WTC11 (cell line): Measurements from ENCODE around the gene ELANE. TPM values are rescaled to one million over a fixed set of nuclear protein-coding genes. Genes with fewer than 3 reads are reported as not detected.

ENCODE experiments used
- ATF3 ChIP-seq: sonication (generic); formaldehyde crosslinking; conservative IDR thresholded peaks from 2 replicates; pipeline ENCODE4 v1.8.1; 2022; ENCODE audit warnings: mild to moderate bottlenecking, missing genetic modification reagents
- CBFB ChIP-seq: sonication (generic); formaldehyde crosslinking; IDR thresholded peaks from 2 replicates; pipeline ENCODE4 v1.8.1; 2022; ENCODE audit warnings: mild to moderate bottlenecking, low read depth, missing genetic modification reagents
- CREM ChIP-seq: sonication (generic); formaldehyde crosslinking; IDR thresholded peaks from 2 replicates; pipeline ENCODE4 v1.8.1; 2022; ENCODE audit warnings: mild to moderate bottlenecking, missing genetic modification reagents, moderate library complexity
- E2F1 ChIP-seq: sonication (generic); formaldehyde crosslinking; IDR thresholded peaks from 2 replicates; pipeline ENCODE4 v1.8.0; 2022; ENCODE audit warnings: mild to moderate bottlenecking, missing genetic modification reagents
- EMX1 ChIP-seq: fragments of 250-450 bp; sonication (Bioruptor Pico); IDR thresholded peaks from 2 replicates; pipeline ENCODE4 v1.8.0; 2021; ENCODE audit warnings: mild to moderate bottlenecking
- ERG ChIP-seq: fragments of 250-450 bp; sonication (Bioruptor Pico); IDR thresholded peaks from 2 replicates; pipeline ENCODE4 v1.8.0; 2021; ENCODE audit warnings: mild to moderate bottlenecking
- FOXP1 ChIP-seq: sonication (generic); formaldehyde crosslinking; IDR thresholded peaks from 2 replicates; pipeline ENCODE4 v1.8.0; 2022; ENCODE audit warnings: missing genetic modification reagents, mild to moderate bottlenecking, moderate library complexity, borderline replicate concordance
- GTF2I ChIP-seq: fragments of 250-450 bp; sonication (Bioruptor Pico); conservative IDR thresholded peaks from 2 replicates; pipeline ENCODE4 v1.4.0; 2021; ENCODE audit warnings: mild to moderate bottlenecking
- HMGXB4 ChIP-seq: sonication (generic); formaldehyde crosslinking; IDR thresholded peaks from 2 replicates; pipeline ENCODE4 v1.8.1; 2023; ENCODE audit warnings: mild to moderate bottlenecking, moderate library complexity, missing genetic modification reagents
- JUN ChIP-seq: sonication (generic); formaldehyde crosslinking; IDR thresholded peaks from 2 replicates; pipeline ENCODE4 v1.8.0; 2023; ENCODE audit warnings: mild to moderate bottlenecking, missing genetic modification reagents
- KAT7 ChIP-seq: sonication (generic); formaldehyde crosslinking; IDR thresholded peaks from 2 replicates; pipeline ENCODE4 v1.8.1; 2023; ENCODE audit warnings: missing genetic modification reagents, mild to moderate bottlenecking, borderline replicate concordance
- MAX ChIP-seq: sonication (generic); formaldehyde crosslinking; IDR thresholded peaks from 2 replicates; pipeline ENCODE4 v1.8.0; 2022; ENCODE audit warnings: mild to moderate bottlenecking, missing genetic modification reagents
- MLX ChIP-seq: sonication (generic); formaldehyde crosslinking; IDR thresholded peaks from 2 replicates; pipeline ENCODE4 v1.8.1; 2023; ENCODE audit warnings: mild to moderate bottlenecking, missing genetic modification reagents, moderate library complexity
- NFYB ChIP-seq: sonication (generic); formaldehyde crosslinking; conservative IDR thresholded peaks from 2 replicates; pipeline ENCODE4 v1.8.0; 2022; ENCODE audit warnings: low read depth, missing genetic modification reagents
- NR3C1 ChIP-seq: sonication (generic); formaldehyde crosslinking; conservative IDR thresholded peaks from 2 replicates; pipeline ENCODE4 v1.8.1; 2023; ENCODE audit warnings: low read depth, mild to moderate bottlenecking, missing genetic modification reagents
- OVOL2 ChIP-seq: fragments of 250-450 bp; sonication (Bioruptor Pico); IDR thresholded peaks from 2 replicates; pipeline ENCODE4 v1.9.0; 2021; ENCODE audit warnings: mild to moderate bottlenecking, borderline replicate concordance
- STAT6 ChIP-seq: sonication (generic); formaldehyde crosslinking; conservative IDR thresholded peaks from 2 replicates; pipeline ENCODE4 v1.8.1; 2023; ENCODE audit warnings: mild to moderate bottlenecking, low read depth, missing genetic modification reagents, moderate library complexity
- TEAD1 ChIP-seq: sonication (generic); formaldehyde crosslinking; IDR thresholded peaks from 2 replicates; pipeline ENCODE4 v1.8.0; 2022; ENCODE audit warnings: mild to moderate bottlenecking, missing genetic modification reagents
- ZBTB21 ChIP-seq: sonication (generic); formaldehyde crosslinking; IDR thresholded peaks from 2 replicates; pipeline ENCODE4 v1.8.1; 2023; ENCODE audit warnings: mild to moderate bottlenecking, missing genetic modification reagents, borderline replicate concordance
- ZBTB43 ChIP-seq: sonication (generic); formaldehyde crosslinking; IDR thresholded peaks from 2 replicates; pipeline ENCODE4 v1.8.1; 2023; ENCODE audit warnings: mild to moderate bottlenecking, missing genetic modification reagents
- ZMAT4 ChIP-seq: fragments of 250-450 bp; sonication (Bioruptor Pico); IDR thresholded peaks from 2 replicates; pipeline ENCODE4 v1.9.0; 2021; ENCODE audit warnings: mild to moderate bottlenecking
- ZNF121 ChIP-seq: sonication (generic); formaldehyde crosslinking; IDR thresholded peaks from 2 replicates; pipeline ENCODE4 v1.8.0; 2023; ENCODE audit warnings: missing genetic modification reagents
- ZNF232 ChIP-seq: sonication (generic); formaldehyde crosslinking; IDR thresholded peaks from 2 replicates; pipeline ENCODE4 v1.8.0; 2022; ENCODE audit warnings: mild to moderate bottlenecking, missing genetic modification reagents
- ZNF317 ChIP-seq: sonication (generic); formaldehyde crosslinking; IDR thresholded peaks from 2 replicates; pipeline ENCODE4 v1.8.1; 2023; ENCODE audit warnings: low read depth, mild to moderate bottlenecking, moderate library complexity, missing genetic modification reagents, borderline replicate concordance
- ZNF396 ChIP-seq: fragments of 250-450 bp; sonication (Bioruptor Pico); IDR thresholded peaks from 2 replicates; pipeline ENCODE4 v1.8.0; 2021; ENCODE audit warnings: mild to moderate bottlenecking, moderate library complexity, borderline replicate concordance
- ZSCAN18 ChIP-seq: fragments of 250-450 bp; sonication (Bioruptor Pico); IDR thresholded peaks from 2 replicates; pipeline ENCODE4 v2.1.2; 2022; ENCODE audit warnings: mild to moderate bottlenecking, moderate library complexity
- total RNA-seq: library from RNA; stranded (reverse); gene quantifications from 3 replicates; pipeline ENCODE4 v1.2.3, GENCODE V29; 2021

The ELANE gene
- total RNA-seq, 1 experiment from 2014 or later = not detected

GRCh38 chr19:861756-862580, 9.9 kb downstream of the ELANE start (continued):
- TF ChIP-seq MAX (CRISPR knock-in tag) (peak; percentile 98), CBFB (CRISPR knock-in tag) (no peak), MLX (no peak), ZNF396 (CRISPR knock-in tag) (no peak), NR3C1 (CRISPR knock-in tag) (no peak), ZNF232 (CRISPR knock-in tag) (peak; percentile 49; the same call in 1 of the 2 replicates), ZMAT4 (CRISPR knock-in tag) (no peak), ERG (CRISPR knock-in tag) (no peak), JUN (CRISPR knock-in tag) (peak; percentile 82; the same call in 1 of the 2 replicates), ZBTB21 (CRISPR knock-in tag) (no peak), CREM (CRISPR knock-in tag) (no peak), OVOL2 (no peak), ZBTB43 (CRISPR knock-in tag) (peak; percentile 62; the same call in 1 of the 2 replicates), NFYB (CRISPR knock-in tag) (no peak), EMX1 (no peak), ATF3 (CRISPR knock-in tag) (no peak), HMGXB4 (peak; percentile 84; the same call in 1 of the 2 replicates), FOXP1 (CRISPR knock-in tag) (peak; percentile 96), ZSCAN18 (no peak), STAT6 (CRISPR knock-in tag) (no peak), TEAD1 (CRISPR knock-in tag) (peak; percentile 80; the same call in 1 of the 2 replicates), ZNF121 (CRISPR knock-in tag) (peak; percentile 94), GTF2I (CRISPR knock-in tag) (no peak), ZNF317 (CRISPR knock-in tag) (0 out of 2 replicates have a peak, but pooled peaks have one; percentile 23), KAT7 (no peak), E2F1 (0 out of 2 replicates have a peak, but pooled peaks have one; percentile 63)
